GM19351 (cell line): ENCODE results near the gene LAMB1.

Experiments
- ATAC-seq: cut with Tn5 transposase; IDR thresholded peaks from one replicate; pipeline ENCODE4 v1.9.1; 2021; ENCODE audit warnings: mild to moderate bottlenecking, moderate library complexity; ENCODE audit not compliant: unreplicated experiment

The LAMB1 gene

GRCh38 chr7:107949443-107949935 is 53.5 kb downstream of the LAMB1 start:
- ATAC-seq = no peak

GRCh38 chr7:107948645-107949442 is 54.1 kb downstream of the LAMB1 start:
- no peak for ATAC-seq

GRCh38 chr7:107946881-107947280 is 56.1 kb downstream of the LAMB1 start:
- ATAC-seq = no peak

GRCh38 chr7:107946451-107946850 is 56.5 kb downstream of the LAMB1 start:
- no peak for ATAC-seq

- no peak for ATAC-seq
Observed at GRCh38 chr7:107945332-107945731, 57.6 kb downstream of the LAMB1 start.

- no peak for ATAC-seq
Observed at GRCh38 chr7:107944411-107945169, 58.4 kb downstream of the LAMB1 start.

- ATAC-seq = no peak
Observed at GRCh38 chr7:107943018-107943417, 59.9 kb downstream of the LAMB1 start.

- no peak for ATAC-seq
Observed at GRCh38 chr7:107940951-107941350, 62.0 kb downstream of the LAMB1 start.

- no peak for ATAC-seq
Observed at GRCh38 chr7:107939573-107940489, 63.1 kb downstream of the LAMB1 start.

GRCh38 chr7:107938456-107939250 is 64.3 kb downstream of the LAMB1 start:
- ATAC-seq = no peak

- ATAC-seq = no peak
Observed at GRCh38 chr7:107937531-107937930, 65.4 kb downstream of the LAMB1 start.

- ATAC-seq = no peak
Observed at GRCh38 chr7:107936312-107936711, 66.6 kb downstream of the LAMB1 start.

- ATAC-seq = no peak
Observed at GRCh38 chr7:107934991-107935770, 67.8 kb downstream of the LAMB1 start.

GRCh38 chr7:107933386-107934013 is 69.5 kb downstream of the LAMB1 start:
- ATAC-seq = no peak

GRCh38 chr7:107932805-107933204 is 70.2 kb downstream of the LAMB1 start:
- no peak for ATAC-seq

GRCh38 chr7:107931740-107932515 is 71.0 kb downstream of the LAMB1 start:
- no peak for ATAC-seq

- ATAC-seq = no peak
Observed at GRCh38 chr7:107926481-107926880, 76.5 kb downstream of the LAMB1 start.

- peak; percentile 92 for ATAC-seq
Observed at GRCh38 chr7:107924841-107925504, 78.0 kb downstream of the LAMB1 start.
